Measurements from ENCODE around the gene DESI1.

DESI1 gene

GRCh38 chr22:41612603-41613306, 8.1 kb downstream of the DESI1 start:
- Histone ChIP-seq H3K36me3 (peaks cover 0 to 6% (median 2%) of the 10 kb centered on the region in 3 donors), H3K27ac (no peak overlapping the region), H3K27me3 (no peaks in the 10 kb centered on the region), H3K4me1 (no peaks in the 10 kb centered on the region), H3K4me3 (no peak overlapping the region), H3K9me3 (no peaks in the 10 kb centered on the region)
- intact Hi-C loops (cut with DNase I; ENCODE audit: low total_unique reads): no loop called here
- no peak for DNase-seq
- TF ChIP-seq CTCF (IDR thresholded peaks at IDR 0.05): no peak

- Histone ChIP-seq H3K27ac (no peak overlapping the region), H3K36me3 (peaks cover 11 to 46% (median 32%) of the 10 kb centered on the region in 3 donors), H3K4me1 (no peaks in the 10 kb centered on the region), H3K9me3 (no peaks in the 10 kb centered on the region), H3K27me3 (no peaks in the 10 kb centered on the region), H3K4me3 (no peak overlapping the region)
- no peak for DNase-seq
- TF ChIP-seq CTCF (IDR thresholded peaks at IDR 0.05): no peak
- intact Hi-C loops (cut with DNase I; ENCODE audit: low total_unique reads): no loop called here
Measured at GRCh38 chr22:41608386-41608785, 12.5 kb downstream of the DESI1 start.

GRCh38 chr22:41603873-41604332, 16.9 kb downstream of the DESI1 start:
- intact Hi-C loops (cut with DNase I; ENCODE audit: low total_unique reads): no loop called here

GRCh38 chr22:41600976-41601375, 19.9 kb downstream of the DESI1 start:
- H3K27me3 ChIP-seq: no peaks in the 10 kb centered on the region
- no peak overlapping the region for H3K27ac ChIP-seq
- no peak for TF ChIP-seq CTCF (IDR thresholded peaks at IDR 0.05)
- H3K9me3 ChIP-seq: no peaks in the 10 kb centered on the region
- intact Hi-C loops (cut with DNase I; ENCODE audit: low total_unique reads): no loop called here
- H3K4me1 ChIP-seq: no peaks in the 10 kb centered on the region
- no peak for DNase-seq
- no peak overlapping the region for H3K4me3 ChIP-seq
- peaks cover 15 to 62% (median 42%) of the 10 kb centered on the region in 3 donors for H3K36me3 ChIP-seq

More at GRCh38 chr22:41603873-41604332, 16.9 kb downstream of the DESI1 start:
- Histone ChIP-seq H3K36me3 (peaks cover 20 to 83% (median 62%) of the 10 kb centered on the region in 3 donors), H3K27me3 (no peaks in the 10 kb centered on the region), H3K27ac (no peak overlapping the region), H3K4me3 (no peak overlapping the region), H3K4me1 (no peaks in the 10 kb centered on the region), H3K9me3 (no peaks in the 10 kb centered on the region)
- no peak for DNase-seq
- no peak for TF ChIP-seq CTCF (IDR thresholded peaks at IDR 0.05)

- Histone ChIP-seq H3K27me3 (no peaks in the 10 kb centered on the region), H3K36me3 (peaks cover 9 to 43% (median 30%) of the 10 kb centered on the region in 3 donors), H3K27ac (no peak overlapping the region), H3K4me3 (no peak overlapping the region), H3K9me3 (no peaks in the 10 kb centered on the region), H3K4me1 (no peaks in the 10 kb centered on the region)
- no peak for TF ChIP-seq CTCF (IDR thresholded peaks at IDR 0.05)
- DNase-seq: no peak
- intact Hi-C loops (cut with DNase I; ENCODE audit: low total_unique reads): loop anchor here (5.0 kb wide), 1 partner anchor 47 kb away; no protein-coding TSS in a partner anchor
Measured at GRCh38 chr22:41598891-41599635, 21.8 kb downstream of the DESI1 start.
